ENCODE data around the gene JPT1. TPM values are rescaled to one million over a fixed set of nuclear protein-coding genes. Genes with fewer than 3 reads are reported as not detected.

Gene JPT1
- total and polyA plus RNA-seq, 3 experiments from 2014 or later = 123 to 200 (median 189) TPM

GRCh38 chr17:75182569-75183436, 28.5 kb upstream of the JPT1 start, which contains the start of gene SUMO2:
Gene SUMO2 (minus strand): TSS chr17:75182959. CDS start chr17:75182834, 125 bp downstream.
- no peaks in the 10 kb centered on the region for H3K27me3 ChIP-seq (ENCODE audit: insufficient read depth, low read length, poor library complexity, severe bottlenecking)
- Mint-ChIP-seq H3K9me3 (peaks cover 0 to 2% (median 0%) of the 10 kb centered on the region in 5 donors), H3K4me3 (peak within 1 kb of the TSS; percentile 88 to 97 (median 91)), H3K36me3 (peaks cover 0 to 32% (median 0%) of the 10 kb centered on the region in 3 donors), H3K4me1 (peaks cover 27 to 51% (median 45%) of the 10 kb centered on the region in 3 donors), H3K27ac (peak within 1 kb of the TSS; percentile 93 to 97 (median 96)), H3K27me3 (peaks cover 0 to 3% of the 10 kb centered on the region in 2 donors)
- peak within 1 kb of the TSS; percentile 85 for H3K27ac ChIP-seq (ENCODE audit: low read depth, low read length)
- ChIA-PET POLR2A (interaction anchor here (0.6 to 1.9 kb wide), 8 partner anchors 50 to 682 kb away, joined by 3 to 7 read pairs (median 6); partner anchors contain the start of genes ARMC7, ATP5PD, GRB2 and KCTD2), CTCF (interaction anchor here (0.7 to 1.9 kb wide), 7 partner anchors 12 to 171 kb away, joined by 3 to 10 read pairs (median 4); partner anchors contain the start of gene MIF4GD)
- H3K9me3 ChIP-seq (ENCODE audit: low read length) = no peaks in the 10 kb centered on the region
- H3K4me3 ChIP-seq (ENCODE audit: low read length) = peak within 1 kb of the TSS; percentile 91
- H3K36me3 ChIP-seq (ENCODE audit: insufficient read depth, low read length) = no peaks in the 10 kb centered on the region
- peaks cover 33% of the 10 kb centered on the region for H3K4me1 ChIP-seq (ENCODE audit: insufficient read depth, low read length)
- DNase-seq = peak; percentile 93 to 97 (median 94)

GRCh38 chr17:75182319-75182568, 27.9 kb upstream of the JPT1 start:
- CTCF ChIA-PET = interaction anchor here (1.4 kb wide), 1 partner anchor 11 kb away, joined by 7 read pairs; no protein-coding TSS in a partner anchor
- Histone ChIP-seq H3K27me3 (ENCODE audit: insufficient read depth, low read length, poor library complexity, severe bottlenecking) (no peaks in the 10 kb centered on the region), H3K27ac (ENCODE audit: low read depth, low read length) (peak overlapping the region; percentile 85), H3K9me3 (ENCODE audit: low read length) (no peaks in the 10 kb centered on the region), H3K4me3 (ENCODE audit: low read length) (peak overlapping the region; percentile 91), H3K36me3 (ENCODE audit: insufficient read depth, low read length) (no peaks in the 10 kb centered on the region), H3K4me1 (ENCODE audit: insufficient read depth, low read length) (peaks cover 33% of the 10 kb centered on the region)
- Mint-ChIP-seq H3K36me3 (peaks cover 0 to 32% (median 0%) of the 10 kb centered on the region in 3 donors), H3K9me3 (peaks cover 0 to 2% (median 0%) of the 10 kb centered on the region in 5 donors), H3K4me1 (peaks cover 27 to 51% (median 45%) of the 10 kb centered on the region in 3 donors), H3K27ac (peak overlapping the region in 7 of 8 donors; percentile 70 to 97 (median 89)), H3K27me3 (peaks cover 0 to 3% of the 10 kb centered on the region in 2 donors), H3K4me3 (peak overlapping the region; percentile 88 to 97 (median 91))
- DNase-seq = no peak
- POLR2A ChIA-PET = interaction anchor here (1.4 to 1.9 kb wide), 3 partner anchors 68 to 223 kb away, joined by 5 to 7 read pairs (median 6); partner anchors contain the start of genes ARMC7 and GRB2

- peak overlapping the region; percentile 91 for H3K4me3 ChIP-seq (ENCODE audit: low read length)
- no peaks in the 10 kb centered on the region for H3K27me3 ChIP-seq (ENCODE audit: insufficient read depth, low read length, poor library complexity, severe bottlenecking)
- peak overlapping the region; percentile 85 for H3K27ac ChIP-seq (ENCODE audit: low read depth, low read length)
- H3K27me3 Mint-ChIP-seq = peaks cover 0 to 3% of the 10 kb centered on the region in 2 donors
- H3K4me1 Mint-ChIP-seq = peaks cover 27 to 52% (median 46%) of the 10 kb centered on the region in 3 donors
- peak overlapping the region; percentile 88 to 97 (median 91) for H3K4me3 Mint-ChIP-seq
- H3K27ac Mint-ChIP-seq = peak overlapping the region; percentile 70 to 97 (median 89)
- peak; percentile 35 to 64 (median 42) for DNase-seq
- peaks cover 0 to 2% (median 0%) of the 10 kb centered on the region in 5 donors for H3K9me3 Mint-ChIP-seq
- no peaks in the 10 kb centered on the region for H3K36me3 ChIP-seq (ENCODE audit: insufficient read depth, low read length)
- H3K36me3 Mint-ChIP-seq = peaks cover 0 to 34% (median 0%) of the 10 kb centered on the region in 3 donors
- ChIA-PET POLR2A (interaction anchor here (0.6 to 2.0 kb wide), 7 partner anchors 10 to 398 kb away, joined by 3 to 8 read pairs (median 5); partner anchors contain the start of genes ARMC7 and GRB2), CTCF (interaction anchor here (1.5 kb wide), 1 partner anchor 10 kb away, joined by 4 read pairs; no protein-coding TSS in a partner anchor)
- peaks cover 33% of the 10 kb centered on the region for H3K4me1 ChIP-seq (ENCODE audit: insufficient read depth, low read length)
- H3K9me3 ChIP-seq (ENCODE audit: low read length) = no peaks in the 10 kb centered on the region
These were observed 27.5 kb upstream of the JPT1 start for GRCh38 chr17:75181608-75182318.

GRCh38 chr17:75181110-75181509, 26.8 kb upstream of the JPT1 start:
- no peak for DNase-seq
- peak overlapping the region; percentile 88 to 97 (median 91) for H3K4me3 Mint-ChIP-seq
- H3K27me3 ChIP-seq (ENCODE audit: insufficient read depth, low read length, poor library complexity, severe bottlenecking) = no peaks in the 10 kb centered on the region
- peaks cover 0 to 3% of the 10 kb centered on the region in 2 donors for H3K27me3 Mint-ChIP-seq
- H3K4me1 Mint-ChIP-seq = peaks cover 29 to 56% (median 51%) of the 10 kb centered on the region in 3 donors
- peaks cover 33% of the 10 kb centered on the region for H3K4me1 ChIP-seq (ENCODE audit: insufficient read depth, low read length)
- peak overlapping the region; percentile 85 for H3K27ac ChIP-seq (ENCODE audit: low read depth, low read length)
- POLR2A ChIA-PET = interaction anchor here (0.6 to 2.0 kb wide), 6 partner anchors 7 to 397 kb away, joined by 3 to 8 read pairs (median 4); no protein-coding TSS in a partner anchor
- no peaks in the 10 kb centered on the region for H3K36me3 ChIP-seq (ENCODE audit: insufficient read depth, low read length)
- peak overlapping the region in 7 of 8 donors; percentile 70 to 93 (median 89) for H3K27ac Mint-ChIP-seq
- H3K9me3 ChIP-seq (ENCODE audit: low read length) = no peaks in the 10 kb centered on the region
- CTCF ChIA-PET = interaction anchor here (1.5 to 1.6 kb wide), 2 partner anchors 9 to 70 kb away, joined by 4 read pairs; no protein-coding TSS in a partner anchor
- peaks cover 0 to 39% (median 3%) of the 10 kb centered on the region in 3 donors for H3K36me3 Mint-ChIP-seq
- H3K9me3 Mint-ChIP-seq = peaks cover 0 to 2% (median 0%) of the 10 kb centered on the region in 5 donors
- peak overlapping the region; percentile 91 for H3K4me3 ChIP-seq (ENCODE audit: low read length)

- no peaks in the 10 kb centered on the region for H3K27me3 ChIP-seq (ENCODE audit: insufficient read depth, low read length, poor library complexity, severe bottlenecking)
- peaks cover 8% of the 10 kb centered on the region for H3K36me3 ChIP-seq (ENCODE audit: insufficient read depth, low read length)
- H3K4me1 Mint-ChIP-seq = peaks cover 24 to 48% (median 38%) of the 10 kb centered on the region in 3 donors
- H3K9me3 ChIP-seq (ENCODE audit: low read length) = no peaks in the 10 kb centered on the region
- peaks cover 0 to 65% (median 6%) of the 10 kb centered on the region in 3 donors for H3K36me3 Mint-ChIP-seq
- H3K4me1 ChIP-seq (ENCODE audit: insufficient read depth, low read length) = peaks cover 20% of the 10 kb centered on the region
- no peak for DNase-seq
- peak overlapping the region in 2 of 7 donors; percentile 45 to 48 for H3K4me3 Mint-ChIP-seq
- H3K27ac ChIP-seq (ENCODE audit: low read depth, low read length) = no peak overlapping the region
- POLR2A ChIA-PET = interaction anchor here (0.7 kb wide), 1 partner anchor 59 kb away, joined by 5 read pairs; no protein-coding TSS in a partner anchor
- no peaks in the 10 kb centered on the region for H3K9me3 Mint-ChIP-seq
- no peak overlapping the region for H3K4me3 ChIP-seq (ENCODE audit: low read length)
- CTCF ChIA-PET = interaction anchor here (1.0 kb wide), 1 partner anchor 9 kb away, joined by 3 read pairs; no protein-coding TSS in a partner anchor
- H3K27ac Mint-ChIP-seq = peak overlapping the region in 2 of 8 donors; percentile 17 to 24
- no peaks in the 10 kb centered on the region for H3K27me3 Mint-ChIP-seq
These were observed 24.1 kb upstream of the JPT1 start for GRCh38 chr17:75178453-75178852.

GRCh38 chr17:75176625-75177024, 22.3 kb upstream of the JPT1 start:
- Mint-ChIP-seq H3K9me3 (no peaks in the 10 kb centered on the region), H3K4me1 (peaks cover 25 to 54% (median 41%) of the 10 kb centered on the region in 3 donors), H3K27ac (peak overlapping the region in 2 of 8 donors; percentile 33 to 72), H3K27me3 (no peaks in the 10 kb centered on the region), H3K36me3 (peaks cover 0 to 75% (median 11%) of the 10 kb centered on the region in 3 donors), H3K4me3 (peak overlapping the region in 1 of 7 donors; percentile 52)
- Histone ChIP-seq H3K27me3 (ENCODE audit: insufficient read depth, low read length, poor library complexity, severe bottlenecking) (no peaks in the 10 kb centered on the region), H3K4me1 (ENCODE audit: insufficient read depth, low read length) (peaks cover 21% of the 10 kb centered on the region), H3K9me3 (ENCODE audit: low read length) (no peaks in the 10 kb centered on the region), H3K36me3 (ENCODE audit: insufficient read depth, low read length) (peaks cover 12% of the 10 kb centered on the region), H3K27ac (ENCODE audit: low read depth, low read length) (no peak overlapping the region), H3K4me3 (ENCODE audit: low read length) (no peak overlapping the region)
- ChIA-PET CTCF (interaction anchor here (1.2 kb wide), 1 partner anchor 63 kb away, joined by 5 read pairs; no protein-coding TSS in a partner anchor), POLR2A (interaction anchor here (0.5 kb wide), 1 partner anchor 1189 kb away, joined by 3 read pairs; no protein-coding TSS in a partner anchor)
- no peak for DNase-seq

GRCh38 chr17:75174996-75175395, 20.7 kb upstream of the JPT1 start:
- H3K4me1 ChIP-seq (ENCODE audit: insufficient read depth, low read length) = peaks cover 12% of the 10 kb centered on the region
- H3K27ac ChIP-seq (ENCODE audit: low read depth, low read length) = no peak overlapping the region
- Mint-ChIP-seq H3K9me3 (no peaks in the 10 kb centered on the region), H3K27me3 (no peaks in the 10 kb centered on the region), H3K4me3 (no peak overlapping the region), H3K4me1 (peaks cover 16 to 43% (median 27%) of the 10 kb centered on the region in 3 donors), H3K36me3 (peaks cover 0 to 72% (median 11%) of the 10 kb centered on the region in 3 donors), H3K27ac (peak overlapping the region in 1 of 8 donors; percentile 32)
- no peaks in the 10 kb centered on the region for H3K9me3 ChIP-seq (ENCODE audit: low read length)
- no peak for DNase-seq
- POLR2A ChIA-PET = no interaction called here
- CTCF ChIA-PET = interaction anchor here (1.0 to 8.4 kb wide), 3 partner anchors 25 to 61 kb away, joined by 3 to 194 read pairs (median 3); partner anchors contain the start of gene ARMC7
- H3K27me3 ChIP-seq (ENCODE audit: insufficient read depth, low read length, poor library complexity, severe bottlenecking) = no peaks in the 10 kb centered on the region
- H3K4me3 ChIP-seq (ENCODE audit: low read length) = no peak overlapping the region
- H3K36me3 ChIP-seq (ENCODE audit: insufficient read depth, low read length) = peaks cover 12% of the 10 kb centered on the region

All from CD8-positive, alpha-beta memory T cell (primary cell).